HG03354 (cell line): Measurements from ENCODE around the gene PITX1.
"Not testable (repeated sequence)": the region's sequence is repeated elsewhere in the genome, so short reads cannot be mapped to it uniquely, and the experiment has no call there.

Experiments used
- ATAC-seq: cut with Tn5 transposase; IDR thresholded peaks from one replicate; pipeline ENCODE4 v1.9.1; 2021; ENCODE audit warnings: mild to moderate bottlenecking; ENCODE audit not compliant: unreplicated experiment, poor library complexity, severe bottlenecking

PITX1 gene

DNA sequence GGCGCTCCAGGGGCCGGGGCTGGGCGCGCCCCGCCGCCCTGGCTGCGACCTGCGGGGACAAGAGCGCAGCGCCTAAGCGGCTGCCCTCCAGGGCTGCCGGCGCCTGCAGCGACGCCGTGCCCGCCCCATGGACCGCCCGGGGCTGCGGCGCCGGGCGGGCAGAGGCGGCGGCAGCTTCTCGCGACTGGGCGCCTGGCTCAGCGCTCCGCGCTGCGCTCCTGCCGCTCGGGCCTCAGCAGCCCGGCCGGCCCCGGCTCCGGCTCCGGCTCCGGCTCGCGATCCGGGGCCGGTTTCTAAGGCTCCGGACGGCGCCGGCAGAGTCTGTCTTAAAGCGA is at the start of gene PITX1:
Gene PITX1 (minus strand): TSS at position 328 of the 335 bp plus-strand sequence. CDS start 347 bp downstream, outside the sequence.
- no peak for ATAC-seq

DNA sequence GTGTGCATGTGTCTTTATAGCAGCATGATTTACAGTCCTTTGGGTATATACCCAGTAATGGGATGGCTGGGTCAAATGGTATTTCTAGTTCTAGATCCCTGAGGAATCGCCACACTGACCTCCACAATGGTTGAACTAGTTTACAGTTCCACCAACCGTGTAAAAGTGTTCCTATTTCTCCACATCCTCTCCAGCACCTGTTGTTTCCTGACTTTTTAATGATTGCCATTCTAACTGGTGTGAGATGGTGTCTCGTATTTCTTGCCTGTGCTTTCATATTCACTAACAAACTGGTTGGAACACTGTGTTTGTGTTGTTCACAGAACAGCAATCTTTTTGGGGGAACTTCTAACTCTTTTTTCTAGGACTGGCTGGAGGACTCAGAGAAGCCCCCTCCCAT is 49.3 kb upstream of the PITX1 start:
- ATAC-seq, result not testable (repeated sequence)

DNA sequence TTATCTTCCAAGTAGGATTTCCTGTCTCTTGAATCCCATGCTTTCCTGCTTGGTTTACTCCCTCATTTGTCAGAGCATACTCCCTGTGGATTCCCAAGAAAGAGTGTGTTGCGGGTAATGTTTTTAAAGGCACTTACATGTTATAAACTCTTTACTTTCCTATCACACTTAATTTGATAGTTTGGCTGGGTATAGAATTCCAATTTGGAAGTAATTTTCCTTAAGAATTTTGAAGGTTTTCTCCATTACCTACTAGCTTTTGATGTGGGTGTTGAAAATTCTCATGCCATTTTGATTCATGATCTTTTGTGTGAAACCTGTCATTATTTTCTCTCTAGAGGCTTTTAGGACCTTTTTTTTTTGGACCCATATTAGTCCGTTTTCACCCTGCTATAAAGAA is 47.2 kb upstream of the PITX1 start:
- ATAC-seq, result no peak

DNA sequence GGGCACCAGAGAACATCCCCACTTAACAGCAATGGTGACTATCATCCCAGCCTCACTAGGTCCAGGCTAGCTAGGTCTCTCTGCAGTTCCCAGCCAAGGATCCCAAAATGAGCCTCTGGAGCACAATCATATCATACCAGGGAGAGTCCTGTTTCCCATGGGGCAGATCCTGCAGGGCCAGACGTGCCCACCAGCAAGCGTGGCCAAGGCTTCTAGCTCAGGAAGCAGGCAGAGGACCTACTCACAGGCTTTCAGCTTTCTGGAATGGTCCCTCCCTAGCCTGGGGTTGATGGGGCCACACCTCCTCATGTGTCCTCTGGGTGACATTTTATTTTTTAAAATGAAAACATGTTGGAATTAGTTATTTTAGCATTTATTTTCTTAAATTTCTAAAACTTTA is 45.7 kb upstream of the PITX1 start:
- no peak for ATAC-seq

DNA sequence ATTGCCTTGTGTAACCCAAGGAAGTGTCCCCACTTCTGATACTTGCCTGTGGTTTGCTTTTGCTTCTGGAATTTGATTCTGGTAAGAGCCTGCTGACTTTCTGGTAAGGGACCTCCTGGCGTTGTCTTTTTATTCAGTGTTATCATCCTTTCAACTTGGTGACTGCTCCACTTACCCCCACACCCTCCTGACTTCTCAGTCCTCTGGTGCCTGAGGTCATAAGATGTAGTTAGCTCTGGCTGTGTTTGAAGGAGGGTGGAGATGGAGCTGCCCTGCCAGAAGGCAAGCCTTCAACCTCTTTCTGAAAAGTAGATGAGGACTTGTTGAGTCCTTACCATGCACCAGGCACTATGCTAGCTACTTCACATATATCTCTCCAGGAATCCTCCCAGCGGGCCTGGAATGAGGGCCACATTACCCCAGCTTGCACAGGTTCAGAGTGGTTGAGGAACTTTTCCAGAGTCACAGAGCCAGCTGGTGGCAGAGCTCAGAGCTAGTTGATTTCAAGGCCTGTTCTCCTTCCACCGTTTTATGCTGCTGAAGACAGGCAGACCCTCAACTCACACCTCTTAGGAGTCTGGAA is 45.2 kb upstream of the PITX1 start:
- ATAC-seq, result no peak

DNA sequence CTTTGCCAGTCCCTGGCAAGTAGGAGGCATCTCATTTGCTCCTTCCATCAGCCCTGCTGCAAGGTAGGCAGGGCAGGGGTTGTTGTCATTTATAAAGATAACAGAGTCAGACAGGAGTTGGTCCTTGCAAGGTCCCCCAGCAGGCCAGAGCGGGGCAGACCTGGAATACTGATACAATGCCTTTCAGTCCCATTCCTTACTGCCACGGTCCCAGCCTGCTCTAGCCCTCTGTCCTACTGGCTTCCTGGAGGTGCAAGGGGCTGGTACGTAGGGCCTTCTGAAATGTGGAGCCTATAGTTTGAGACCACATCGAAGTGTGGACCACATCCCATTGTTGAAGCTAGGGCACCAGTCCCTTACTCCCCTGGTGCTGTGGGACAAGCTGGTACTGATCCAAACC is 42.8 kb upstream of the PITX1 start:
- ATAC-seq, result no peak

DNA sequence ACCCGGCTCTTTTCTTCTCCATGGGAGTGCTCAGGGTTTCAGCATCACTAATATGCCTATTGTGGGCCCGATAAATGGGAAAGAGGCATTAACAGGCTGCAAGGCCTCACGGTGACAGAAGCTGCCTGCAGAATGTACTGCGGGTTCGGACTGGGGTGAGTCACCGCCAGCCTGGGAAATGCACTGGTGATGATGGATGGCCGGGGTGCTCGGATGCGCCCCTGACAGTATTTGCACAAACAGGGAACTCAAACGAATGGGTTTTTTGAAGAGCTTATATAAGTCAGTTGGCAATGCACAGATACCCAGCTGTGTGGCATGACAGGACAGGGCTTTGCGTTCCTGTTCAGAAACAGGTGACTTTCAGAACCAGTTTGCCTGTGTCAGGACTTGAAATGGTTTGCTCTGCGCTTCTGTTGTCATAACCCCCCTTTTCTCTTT is 42.0 kb upstream of the PITX1 start:
- ATAC-seq, result no peak

DNA sequence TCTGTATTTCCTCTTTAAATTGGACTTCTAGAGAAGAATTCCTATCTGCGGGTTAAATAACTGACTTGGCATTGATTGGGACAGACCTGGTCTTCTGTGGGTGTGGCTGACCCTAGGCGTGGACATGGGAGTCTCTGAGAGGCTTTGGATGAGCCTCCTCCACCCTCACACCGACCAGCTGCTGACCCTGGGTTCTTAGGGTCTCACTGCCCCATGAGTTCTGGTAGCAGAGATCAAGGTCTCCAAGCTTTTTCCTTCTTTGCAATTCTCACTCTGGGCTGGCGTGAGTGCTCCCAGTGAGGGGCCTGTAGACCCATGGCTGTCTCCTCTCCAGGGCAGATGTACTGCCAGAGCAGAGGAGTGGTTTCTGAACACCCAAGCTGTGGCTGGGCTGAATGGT is 41.6 kb upstream of the PITX1 start:
- no peak for ATAC-seq

DNA sequence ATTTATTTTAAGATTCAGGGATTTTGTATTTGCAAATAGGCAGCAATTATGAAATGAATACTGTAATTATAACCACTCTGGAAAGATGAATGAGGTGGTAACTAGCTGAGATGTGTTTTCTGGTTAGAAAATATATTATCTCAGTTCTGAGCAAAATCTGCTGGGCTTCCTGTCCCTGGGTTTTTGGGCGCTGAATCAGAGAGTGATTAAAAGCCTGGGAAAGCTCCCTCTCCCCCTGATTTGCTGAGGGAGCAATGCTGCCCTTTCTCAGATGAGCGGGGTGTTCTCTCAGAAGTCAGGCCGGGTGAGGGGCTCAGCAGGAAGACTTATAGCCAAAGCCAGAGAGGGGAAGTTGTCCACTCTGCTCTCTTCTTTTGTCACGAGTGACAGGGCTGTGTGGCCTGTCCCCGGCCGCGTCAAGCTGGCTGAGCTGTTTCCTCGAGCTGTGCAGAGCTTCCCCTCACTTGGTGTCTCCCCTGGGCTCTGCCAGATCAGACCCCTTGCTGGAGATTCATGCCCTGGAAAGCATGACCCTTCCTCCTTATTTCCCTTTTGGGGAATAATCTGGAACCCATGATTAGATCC is 39.8 kb upstream of the PITX1 start:
- no peak for ATAC-seq

DNA sequence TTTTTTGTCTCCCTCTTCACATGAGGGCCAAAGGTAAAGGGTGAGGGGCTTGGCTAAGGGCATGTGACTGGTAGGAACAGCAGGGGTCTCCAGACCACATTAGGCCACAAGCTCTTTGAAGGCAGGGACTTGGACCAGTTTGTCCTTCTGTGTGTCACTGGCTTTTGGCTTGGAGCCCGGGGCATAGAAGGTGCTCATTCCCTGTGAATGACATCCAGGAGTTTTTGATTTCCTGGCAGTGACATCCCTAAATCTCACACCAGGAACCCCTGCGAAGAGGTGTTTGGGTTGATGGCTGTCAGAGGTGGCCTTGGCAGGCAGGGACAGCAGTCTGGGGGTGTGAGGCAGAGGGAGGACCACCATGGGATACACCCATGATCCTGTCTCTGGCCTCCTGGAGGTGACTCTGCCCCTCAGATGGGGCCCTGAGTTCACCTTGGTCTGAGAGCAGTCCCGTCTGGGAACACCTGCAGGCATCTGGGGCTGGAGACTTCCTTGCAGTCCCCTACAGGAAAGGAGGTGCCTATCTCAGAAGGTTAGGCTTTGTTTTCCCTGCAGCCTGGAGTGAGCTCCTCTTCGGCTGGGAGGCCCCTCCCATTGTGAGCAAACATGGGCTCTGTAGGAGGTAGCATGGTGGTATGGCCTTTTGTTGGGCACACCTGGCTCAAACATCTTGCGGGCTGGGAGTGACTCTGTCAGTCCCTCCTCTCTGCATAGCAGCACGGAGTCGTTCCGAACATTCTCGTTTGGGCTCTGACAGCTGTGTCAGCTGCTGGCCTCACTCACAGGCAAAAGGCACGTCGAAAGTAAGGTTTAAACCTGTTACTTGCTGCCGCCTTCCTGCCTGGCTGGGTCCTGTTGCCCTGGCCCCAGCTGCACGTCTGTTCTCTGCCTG is 38.6 kb upstream of the PITX1 start:
- ATAC-seq, result no peak

DNA sequence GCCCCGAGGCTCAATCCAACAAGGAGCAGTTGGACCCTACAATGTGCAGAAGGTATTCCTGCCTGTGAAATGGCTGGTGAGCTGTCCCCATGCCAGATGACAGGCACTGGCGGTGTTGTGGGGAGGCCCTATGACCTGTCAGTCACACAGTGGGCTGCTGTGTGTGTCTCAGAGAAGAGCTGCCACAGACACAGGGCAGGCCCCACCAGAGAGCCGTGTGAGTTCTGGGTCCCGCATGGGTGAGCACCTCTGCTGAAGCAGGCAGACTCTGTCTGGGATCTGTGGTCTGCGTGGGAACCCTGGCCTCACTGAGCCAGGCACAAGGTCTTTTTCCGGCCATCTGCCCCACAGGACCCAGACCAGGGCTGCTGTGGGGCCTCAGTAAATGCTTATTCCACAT is 37.3 kb upstream of the PITX1 start:
- ATAC-seq, result no peak

DNA sequence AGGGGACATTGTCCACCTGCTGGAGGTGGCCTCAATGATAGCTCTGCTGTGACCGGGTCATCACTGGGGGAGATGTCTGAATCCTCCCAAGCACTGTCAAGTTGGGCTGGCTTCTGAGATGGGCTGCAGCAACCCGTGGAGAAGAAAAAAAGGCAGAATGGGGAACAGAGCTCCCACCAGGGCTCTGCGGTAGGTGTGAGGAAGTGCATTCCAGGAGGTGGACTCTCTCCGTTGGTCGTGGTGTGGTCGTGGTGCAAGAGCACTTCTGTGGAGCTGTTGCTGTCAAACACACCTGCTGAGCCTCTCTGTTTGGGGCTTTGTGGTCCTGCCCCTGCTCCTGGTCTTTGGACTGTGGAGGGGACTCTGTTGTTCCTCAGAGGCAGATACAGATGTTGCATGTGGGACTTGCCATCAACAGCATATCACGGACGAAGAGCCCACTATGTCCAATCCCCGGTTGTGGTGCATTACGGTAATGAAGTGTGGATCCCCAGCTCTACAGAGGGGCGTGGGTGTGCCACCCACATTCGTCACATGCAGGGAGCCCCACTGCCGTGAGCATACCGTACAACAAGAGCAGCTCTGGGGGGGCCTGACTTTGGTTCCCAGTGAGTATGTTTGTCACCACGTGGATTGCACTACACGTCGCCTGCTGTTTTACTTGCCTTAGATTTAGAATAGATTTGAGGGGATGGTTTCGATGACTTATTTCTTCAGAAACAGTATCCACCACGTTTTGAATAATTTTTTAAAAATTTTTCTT is 36.0 kb upstream of the PITX1 start:
- no peak for ATAC-seq

DNA sequence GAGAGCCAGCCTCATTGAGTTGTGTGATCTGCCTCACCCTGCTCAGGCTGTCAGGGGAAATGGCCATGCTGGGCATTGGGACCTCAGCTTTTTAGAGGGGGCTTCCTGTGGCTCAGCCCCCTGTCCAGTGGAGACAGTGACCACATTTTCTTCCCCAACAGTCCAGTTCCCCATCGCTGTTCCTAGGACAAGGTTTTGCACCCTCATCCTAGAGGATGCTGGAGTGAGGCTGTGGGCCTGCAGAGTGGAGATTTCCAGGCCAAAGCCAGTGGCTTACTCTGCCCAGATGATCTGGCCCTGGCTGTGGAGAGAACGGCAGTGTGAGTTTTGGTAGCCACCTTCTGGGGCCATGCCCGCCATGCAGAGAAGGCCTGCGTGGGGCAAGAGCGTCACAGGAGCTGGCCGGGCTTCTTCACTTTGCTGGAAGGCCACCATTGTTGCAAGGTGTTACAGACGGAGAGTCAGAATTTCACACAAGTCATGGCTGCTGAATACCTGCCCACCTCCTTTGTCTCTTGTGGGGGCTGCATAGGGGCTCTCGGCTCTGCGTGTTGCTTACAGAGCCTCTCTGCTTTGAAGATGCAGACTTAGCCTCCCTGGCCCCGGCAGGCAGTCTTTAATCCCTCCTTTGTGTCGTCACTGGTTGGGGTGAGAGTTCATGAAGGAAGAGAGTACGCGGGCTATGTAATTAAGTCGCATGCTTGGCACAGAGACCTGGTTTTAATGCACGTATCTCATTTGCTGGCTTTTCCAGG is 35.2 kb upstream of the PITX1 start:
- no peak for ATAC-seq

DNA sequence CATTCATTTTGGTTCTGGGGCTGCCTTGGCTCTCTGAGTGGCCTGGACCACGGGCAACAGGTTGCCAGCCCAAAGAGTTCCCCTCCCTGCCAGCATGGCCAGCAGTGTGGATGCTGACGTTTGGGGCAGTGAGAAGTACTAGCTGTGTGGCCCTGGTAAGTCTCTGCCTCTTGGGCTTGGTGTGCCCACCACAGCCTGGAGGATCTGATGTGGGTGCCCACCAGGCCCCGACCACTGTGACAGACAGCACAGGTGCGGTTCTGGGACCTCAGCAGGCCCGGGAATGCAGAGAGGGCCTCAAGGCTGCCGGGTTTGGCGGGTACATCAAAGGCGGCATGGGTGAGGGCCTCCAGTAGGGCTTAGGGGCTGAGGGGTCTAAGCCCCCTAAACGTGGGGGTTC is 33.6 kb upstream of the PITX1 start:
- ATAC-seq, result no peak

DNA sequence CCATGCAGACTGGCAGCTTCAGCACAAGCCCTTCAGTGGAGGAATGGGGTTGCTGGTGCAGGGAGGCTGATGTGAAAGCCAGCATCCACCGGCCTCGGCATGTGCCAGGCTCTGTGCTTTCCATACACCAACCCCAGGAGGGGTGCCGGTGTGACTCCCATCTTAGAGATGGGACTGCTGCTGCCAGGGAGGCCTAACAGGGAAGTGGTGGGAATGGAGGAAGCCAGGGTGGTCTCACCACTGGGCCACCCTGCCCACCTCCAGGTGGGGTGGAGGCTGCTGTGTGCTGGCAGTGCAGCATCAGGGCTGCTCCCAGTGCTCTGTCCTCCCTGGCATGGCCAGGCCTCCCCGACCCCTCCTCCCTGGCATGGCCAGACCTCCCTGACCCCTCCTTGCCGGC is 32.8 kb upstream of the PITX1 start:
- ATAC-seq, result no peak

DNA sequence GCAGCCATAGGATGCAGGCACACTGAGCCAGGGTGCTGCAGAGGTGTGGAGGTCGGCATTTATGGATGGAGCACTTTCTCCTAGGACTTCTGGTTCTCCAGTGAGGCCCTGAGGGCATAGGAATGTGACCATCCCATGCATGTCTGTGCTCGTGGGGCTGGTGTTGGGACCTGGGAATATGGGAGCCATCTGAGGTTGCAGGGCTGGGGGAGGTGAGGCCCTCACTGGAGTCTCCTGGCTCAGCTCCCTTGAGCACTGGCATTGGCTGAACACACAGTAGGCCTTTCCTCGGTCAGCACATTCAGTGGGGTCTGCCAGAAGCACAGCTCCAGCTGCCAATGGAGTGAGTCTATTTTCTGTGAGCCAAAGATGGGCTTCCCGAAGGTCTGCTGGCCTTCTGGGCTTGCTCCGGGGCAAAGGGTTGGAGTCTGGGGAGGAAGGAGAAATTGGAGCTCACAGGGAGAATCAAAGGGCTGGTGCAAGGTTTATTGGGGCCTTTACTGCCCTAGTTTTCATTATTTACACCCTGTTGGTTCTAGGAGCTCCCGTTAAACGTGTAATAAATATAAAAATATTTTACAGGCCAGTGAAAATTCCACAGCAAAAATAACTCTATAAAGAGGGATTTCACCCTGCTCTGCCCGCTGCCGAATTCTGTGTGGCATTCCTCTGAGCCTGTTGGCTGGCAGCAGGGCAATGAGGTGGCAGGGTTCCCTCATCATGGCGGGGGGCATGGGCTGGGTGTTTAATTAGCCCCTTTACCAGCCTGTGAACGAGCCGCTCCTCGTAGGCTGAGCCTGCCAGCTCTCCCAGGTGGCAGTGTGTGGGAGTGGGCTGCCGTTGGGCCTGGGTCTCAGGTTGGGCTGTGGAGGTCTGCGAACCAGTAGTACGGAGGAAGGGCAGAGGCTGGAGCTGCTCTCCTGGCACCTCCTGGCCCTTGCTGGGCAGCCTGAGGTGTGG is 31.6 kb upstream of the PITX1 start:
- ATAC-seq, result no peak

DNA sequence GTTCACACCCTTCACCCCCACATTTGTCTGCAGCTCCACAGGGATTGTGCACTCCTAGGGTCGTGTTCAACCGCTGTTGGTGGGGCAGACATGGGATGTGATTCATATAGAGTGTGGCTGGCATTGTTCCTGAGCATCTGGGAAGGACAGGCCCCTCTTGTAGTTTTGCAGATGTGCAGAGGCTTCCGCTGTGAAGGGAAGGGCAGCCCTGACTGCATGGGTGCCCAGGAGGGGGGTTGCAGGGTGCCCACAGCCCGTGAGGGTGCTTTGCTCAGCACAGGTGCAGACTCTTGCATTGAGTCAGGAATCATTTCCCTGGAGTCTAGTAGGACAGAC is 30.2 kb upstream of the PITX1 start:
- no peak for ATAC-seq

DNA sequence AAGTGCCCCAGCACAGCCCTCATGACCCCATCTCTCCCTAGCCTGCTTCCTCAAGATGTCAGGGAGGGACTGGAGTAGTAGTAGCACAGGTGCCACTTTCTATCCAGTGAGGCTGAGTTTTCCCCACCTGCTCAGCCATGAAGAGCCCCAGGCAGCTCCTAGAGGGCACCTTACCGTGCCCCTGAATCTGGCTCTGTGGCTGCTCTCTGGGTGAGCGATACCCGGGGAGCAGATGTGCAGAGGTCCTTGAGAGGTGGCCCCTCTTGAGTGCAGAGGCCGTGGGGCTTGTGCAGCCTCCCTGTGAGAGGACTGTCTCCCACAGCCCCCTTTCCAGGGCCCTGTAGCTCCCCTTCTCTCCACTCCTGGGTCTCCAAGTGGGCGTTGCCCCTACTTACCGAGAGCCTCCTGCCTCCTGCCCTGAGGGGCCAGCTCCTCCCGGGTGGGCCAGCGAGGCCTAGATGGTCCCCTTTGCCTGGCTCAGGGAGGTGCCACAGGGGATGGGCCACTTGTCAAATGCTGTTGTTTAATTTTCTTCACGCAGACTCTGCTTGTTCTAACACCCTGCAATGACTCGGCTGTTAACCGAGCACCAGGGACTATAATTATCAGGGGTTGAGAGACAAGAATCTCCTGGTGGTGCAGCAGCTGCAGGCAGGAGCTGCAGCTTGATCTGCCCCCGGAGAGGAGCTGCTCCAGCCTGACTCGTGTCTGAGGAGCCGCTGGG is 29.6 kb upstream of the PITX1 start:
- ATAC-seq, result no peak
